GM18861 (cell line): ENCODE results near the gene MYDGF.
"Not testable (repeated sequence)": the region's sequence is repeated elsewhere in the genome, so short reads cannot be mapped to it uniquely, and the experiment has no call there.

Experiments used
- ATAC-seq: cut with Tn5 transposase; IDR thresholded peaks from one replicate; pipeline ENCODE4 v1.9.1; 2021; ENCODE audit not compliant: unreplicated experiment

The MYDGF gene

DNA sequence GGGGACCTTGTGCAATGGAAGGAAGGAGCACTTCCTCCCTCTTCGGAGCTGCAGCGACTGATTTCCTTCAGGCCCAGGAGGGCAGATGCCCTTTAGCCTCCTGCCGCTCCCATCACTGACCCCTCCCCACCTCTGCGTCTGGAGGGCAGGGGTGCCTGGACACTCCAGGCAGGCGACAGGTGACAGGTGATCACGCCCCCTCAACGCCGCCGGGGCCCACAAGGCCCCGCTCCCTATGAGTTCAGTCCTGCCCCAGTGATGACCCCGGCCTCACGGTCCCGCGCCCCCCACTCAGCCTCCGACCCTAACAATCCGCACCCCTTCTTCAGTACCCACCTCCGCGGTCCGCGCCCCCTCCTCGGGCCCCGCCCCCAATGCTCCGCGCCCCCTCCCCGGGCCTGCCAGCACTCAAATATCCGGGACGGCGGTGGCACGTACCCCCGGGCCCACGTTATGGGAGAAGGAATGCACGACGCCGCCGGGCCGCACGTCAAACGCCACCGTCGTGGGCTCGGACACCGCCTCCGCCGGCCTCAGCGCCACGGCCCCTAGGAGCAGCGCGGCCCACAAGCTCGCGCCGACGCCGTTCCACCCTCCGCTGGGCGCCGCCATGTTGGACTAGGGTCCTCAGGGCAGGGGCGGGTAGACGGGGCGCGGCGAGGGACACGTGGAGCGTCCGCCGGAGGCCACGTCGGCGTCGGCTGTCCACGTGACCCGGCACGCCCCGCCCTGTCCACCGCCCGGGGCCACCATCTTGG, at the start of gene MYDGF:
MYDGF (minus strand) TSS at position 620 of the 758 bp plus-strand sequence; CDS start at position 612, 8 bp downstream.
- peak; percentile 65 for ATAC-seq

DNA sequence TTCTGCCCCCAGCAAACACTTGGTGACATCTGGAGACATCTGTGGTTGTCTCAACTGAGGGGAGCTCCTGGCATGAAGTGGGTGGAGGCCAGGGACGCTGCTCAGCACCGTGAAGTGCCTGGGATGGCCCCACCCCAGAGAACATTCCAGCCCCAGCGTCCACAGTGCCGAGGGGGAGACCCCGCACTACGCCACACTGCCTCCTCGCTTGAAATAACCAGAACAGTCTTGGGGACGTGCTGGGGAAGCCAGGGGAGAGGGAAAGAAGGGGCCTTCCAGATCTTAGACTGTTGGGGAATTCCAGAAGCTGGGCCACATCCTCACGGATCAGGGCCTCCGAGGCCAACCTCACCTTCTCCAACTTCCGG, 49.3 kb upstream of the MYDGF start:
- no peak for ATAC-seq

DNA sequence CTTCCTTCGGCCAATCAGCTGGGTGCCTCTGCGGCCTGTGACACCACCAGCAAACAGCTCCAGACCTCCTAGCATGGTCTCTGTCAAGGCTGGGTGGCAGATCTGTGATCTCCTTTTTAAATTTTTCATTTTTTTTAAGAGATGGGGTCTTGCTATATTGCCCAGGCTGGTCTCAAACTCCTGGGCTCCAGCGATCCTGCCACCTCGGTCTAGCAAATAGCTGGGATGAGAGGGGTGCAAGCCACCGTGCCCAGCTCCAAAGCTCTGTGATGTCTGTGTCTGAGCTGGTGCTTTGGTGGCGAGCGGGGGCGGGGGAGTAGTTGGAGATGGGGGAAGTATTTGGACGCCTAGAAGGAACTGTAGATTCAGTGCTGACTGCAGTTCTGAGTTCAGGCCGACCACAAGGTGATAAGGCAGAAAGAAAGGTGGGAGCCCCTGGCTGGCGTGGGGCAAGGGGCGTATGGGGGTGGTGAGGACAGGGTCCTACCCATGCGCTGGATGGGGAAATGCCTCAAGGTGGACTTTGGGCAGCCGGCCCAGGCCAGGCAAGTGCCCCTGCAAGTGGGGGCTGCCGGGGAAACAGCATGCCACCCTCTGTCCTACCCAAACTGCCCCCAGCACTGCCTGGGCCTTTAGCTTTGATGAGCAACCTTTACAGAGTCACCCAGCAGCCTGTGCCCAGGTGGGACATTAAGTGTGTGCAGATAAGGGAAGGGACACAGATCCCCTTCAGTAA, 48.0 kb upstream of the MYDGF start:
- no peak for ATAC-seq

DNA sequence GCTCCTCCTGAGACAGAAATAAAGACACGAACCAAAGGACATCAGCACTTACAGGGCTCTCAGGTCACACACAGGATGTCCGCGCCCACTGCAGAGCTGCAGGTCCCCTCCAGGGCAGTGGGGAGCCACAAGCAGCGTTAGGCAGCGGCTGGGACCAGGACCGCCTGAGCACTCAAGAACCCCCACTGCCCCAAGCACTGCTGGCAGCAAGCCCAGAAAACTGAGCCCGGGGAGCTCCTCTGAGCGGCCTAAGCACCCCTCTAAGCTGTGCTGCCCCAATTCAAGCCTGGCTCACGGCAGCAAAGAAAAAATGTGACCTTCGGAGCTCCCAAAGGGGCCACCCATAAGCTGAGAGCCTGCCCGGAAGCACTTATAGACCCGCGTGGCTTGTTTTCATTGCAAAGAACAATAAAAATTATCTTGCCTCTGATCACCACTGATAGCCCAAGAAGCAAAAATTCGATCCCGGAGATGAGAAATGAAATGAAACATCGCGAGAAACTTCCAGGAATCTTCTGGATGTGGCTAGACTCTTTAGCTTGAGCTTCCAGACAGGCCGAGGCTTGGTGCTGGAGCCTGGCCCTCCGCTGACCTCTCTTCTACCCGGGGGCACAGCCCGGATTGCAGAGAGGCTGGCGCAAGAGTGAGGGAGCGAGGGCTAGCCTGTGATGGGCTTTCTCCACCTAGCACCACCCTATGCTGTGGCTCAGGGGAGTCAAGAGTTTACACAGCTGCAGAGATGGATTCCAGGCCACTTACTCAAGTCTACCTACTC, 47.2 kb upstream of the MYDGF start:
- ATAC-seq: no peak

DNA sequence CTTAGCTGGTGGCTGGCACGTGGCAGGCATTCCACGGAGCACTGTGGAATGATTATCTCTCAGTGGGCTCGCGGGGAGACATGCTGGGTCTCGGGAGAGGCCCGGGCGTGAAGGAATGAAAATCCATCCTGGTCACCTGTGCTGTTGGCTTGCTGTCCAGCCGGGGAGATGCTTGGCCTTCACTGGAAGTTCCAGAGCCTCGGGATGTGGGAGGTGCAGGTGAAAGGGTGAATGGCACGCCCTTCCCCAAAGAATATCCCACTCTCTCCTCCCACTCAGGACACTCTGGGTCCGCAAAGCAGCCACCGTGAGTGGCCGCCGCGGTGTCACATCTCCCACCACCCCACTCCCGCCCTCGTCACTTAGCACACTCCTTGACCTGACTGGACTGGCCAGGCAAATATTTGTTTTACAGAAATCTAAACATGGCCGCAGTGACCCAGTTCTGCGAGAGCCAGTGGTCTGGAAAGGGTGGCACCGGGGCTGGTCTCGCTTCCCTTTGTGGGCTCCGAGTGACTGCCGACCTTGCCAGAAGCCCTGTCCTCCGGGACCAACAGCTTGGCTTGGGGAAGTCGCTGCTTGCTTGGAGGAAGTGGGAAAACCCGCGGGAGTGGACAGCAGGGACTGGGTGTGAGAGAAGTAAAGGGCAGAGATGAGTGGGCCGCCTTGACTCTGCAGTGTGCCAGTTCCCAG, 45.5 kb upstream of the MYDGF start:
- no peak for ATAC-seq

DNA sequence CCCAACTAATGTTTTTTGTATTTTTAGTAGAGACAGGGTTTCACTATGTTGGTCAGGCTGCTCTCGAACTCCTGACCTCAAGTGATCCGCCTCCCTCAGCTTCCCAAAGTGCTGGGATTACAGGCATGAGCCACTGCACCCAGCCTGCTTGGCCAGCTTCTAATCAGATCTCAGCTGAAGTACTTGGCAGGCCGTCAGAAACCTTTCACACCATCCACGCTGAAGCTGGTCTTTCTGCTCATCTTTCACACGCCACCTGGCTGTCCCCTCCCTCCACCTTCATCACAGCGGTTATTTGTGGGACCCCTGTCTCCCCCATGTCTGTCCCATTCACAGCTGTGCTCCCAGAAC, 45.0 kb upstream of the MYDGF start:
- not testable (repeated sequence) for ATAC-seq

DNA sequence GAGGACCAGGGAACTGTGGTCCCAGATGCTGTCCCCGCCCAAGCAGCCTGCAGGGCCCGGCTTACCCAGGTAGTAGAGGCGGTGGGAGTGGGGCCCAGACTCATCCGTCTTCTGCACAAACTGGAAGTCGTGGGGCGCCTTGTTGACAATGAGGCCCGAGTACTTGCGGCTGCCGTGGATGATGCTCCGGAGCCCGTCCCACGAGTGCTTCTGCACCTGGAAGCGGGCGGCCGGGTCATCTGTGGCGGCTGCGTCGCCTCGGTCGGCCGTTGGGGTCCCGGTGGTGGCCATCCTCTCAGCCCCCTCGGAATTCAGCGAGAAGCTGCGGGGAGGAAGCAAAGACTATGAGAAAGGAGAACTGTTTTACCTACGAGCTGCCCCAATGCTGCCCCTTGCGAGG, 43.9 kb upstream of the MYDGF start:
- no peak for ATAC-seq

DNA sequence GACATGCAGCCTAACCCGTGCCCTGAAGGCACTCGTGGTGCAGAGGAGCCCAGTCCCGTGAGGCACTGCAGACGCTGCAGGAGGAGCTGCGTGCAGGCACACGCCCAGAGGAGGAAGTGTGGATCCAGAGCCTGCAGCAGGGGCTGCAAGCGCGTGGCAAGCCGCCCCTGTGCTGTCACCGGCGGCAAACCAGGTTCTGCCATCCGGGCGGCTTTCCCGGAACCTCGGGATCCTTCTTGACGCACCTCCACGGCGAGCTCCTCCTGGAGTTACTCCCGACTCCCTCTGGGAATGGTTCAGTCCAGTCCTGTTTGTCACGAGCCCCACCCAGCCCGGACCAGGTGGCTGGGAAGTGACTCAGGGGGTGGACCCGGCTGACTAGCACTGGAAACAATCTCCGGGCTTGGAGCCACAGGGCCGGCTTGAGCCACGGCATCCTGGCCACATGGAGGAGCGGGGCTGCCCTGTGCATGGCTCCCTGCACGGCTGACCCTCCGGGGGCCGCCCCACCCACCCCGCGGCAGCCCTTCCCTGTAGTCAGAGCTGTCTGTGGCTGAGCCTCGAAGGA, 43.3 kb upstream of the MYDGF start:
- no peak for ATAC-seq

DNA sequence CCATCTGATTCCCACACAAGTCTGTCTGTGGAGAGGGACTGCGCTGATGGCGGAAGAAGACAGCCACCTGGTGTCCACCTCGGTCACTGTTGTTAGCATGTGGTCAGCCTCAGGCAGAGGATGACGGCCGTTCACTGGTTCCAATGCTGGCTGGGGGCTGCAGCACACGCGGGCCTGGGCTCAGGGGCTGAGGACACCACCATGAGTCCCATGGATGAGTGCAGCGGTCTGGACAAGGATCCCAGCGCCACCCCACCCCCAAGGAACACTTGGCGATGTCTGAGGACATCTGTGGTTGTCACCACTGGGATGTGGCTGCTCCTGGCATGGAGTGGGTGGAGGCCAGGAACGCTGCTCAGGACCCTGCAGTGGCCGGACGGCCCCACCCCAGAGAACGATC, 42.6 kb upstream of the MYDGF start:
- no peak for ATAC-seq

DNA sequence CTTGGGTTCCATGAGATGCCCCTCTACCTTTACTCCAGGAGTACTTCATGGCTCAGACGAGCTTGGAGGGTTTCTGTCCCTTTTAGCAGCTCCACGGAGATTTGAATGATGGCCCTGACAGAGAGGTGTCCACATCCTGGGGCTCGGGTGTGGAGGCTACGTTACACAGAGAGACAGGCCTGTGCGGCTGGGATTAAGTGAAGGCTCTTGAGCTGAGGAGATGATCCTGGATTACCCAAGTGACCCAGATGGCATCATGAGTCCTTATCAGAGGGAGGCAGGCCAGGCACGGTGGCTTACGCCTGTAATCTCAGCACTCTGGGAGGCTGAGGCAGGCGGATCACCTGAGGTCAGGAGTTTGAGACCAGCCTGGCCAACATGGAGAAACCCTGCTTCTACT, 41.1 kb upstream of the MYDGF start:
- no peak for ATAC-seq

DNA sequence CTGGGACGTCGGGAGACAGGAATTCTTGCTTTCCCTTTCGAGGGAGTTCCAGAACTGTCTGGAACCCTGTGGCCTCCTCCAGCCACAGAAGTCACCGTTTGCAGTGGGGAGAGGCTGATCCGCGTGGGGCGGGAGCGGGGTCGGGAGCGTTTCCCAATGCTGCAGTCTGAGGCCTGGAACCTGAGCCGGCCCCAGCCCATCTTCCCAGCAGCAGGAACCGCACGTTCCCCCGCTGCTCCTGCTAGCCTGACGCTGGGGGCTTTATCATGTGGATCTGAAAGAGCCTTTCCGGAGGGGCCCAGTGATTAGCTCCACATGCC, 40.1 kb upstream of the MYDGF start:
- no peak for ATAC-seq

DNA sequence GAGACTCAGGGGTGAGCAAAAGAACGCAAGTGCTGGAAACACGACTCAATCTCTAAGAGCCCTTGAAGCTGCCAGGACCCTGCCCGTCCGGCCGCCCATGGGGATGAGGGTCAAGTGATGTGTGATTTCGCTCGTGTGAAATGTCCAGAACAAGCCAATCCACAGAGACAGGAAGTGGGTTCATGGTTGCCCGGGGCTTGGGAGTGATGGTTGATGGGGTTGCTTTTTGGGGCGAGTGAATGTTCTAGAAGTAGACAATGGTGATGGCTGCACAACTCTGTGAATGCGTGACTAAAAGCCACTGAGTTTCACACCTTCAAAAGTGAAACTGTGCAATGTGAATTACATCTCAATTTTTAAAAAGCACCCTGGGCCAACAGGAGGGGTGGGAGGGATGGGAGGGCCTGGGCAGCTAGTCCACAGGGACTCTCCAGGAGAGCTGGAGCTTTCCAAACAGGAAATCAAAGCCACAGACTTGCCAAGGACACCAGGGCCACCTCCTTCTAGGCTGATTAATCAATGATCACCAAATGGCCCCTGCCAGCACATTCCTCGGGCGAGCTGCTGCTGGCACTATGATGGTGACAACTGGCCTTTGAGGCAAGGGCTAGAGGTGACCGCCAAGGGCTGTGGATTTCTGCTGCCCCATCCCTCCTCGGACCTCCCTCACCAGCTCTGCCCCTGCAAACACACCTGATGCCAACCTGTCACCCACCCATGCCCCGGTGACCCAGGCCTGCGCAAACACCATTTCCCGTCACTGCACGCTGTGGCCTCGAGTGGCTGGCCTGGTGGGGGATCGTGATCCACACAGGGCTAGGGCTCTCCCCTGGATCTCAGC, 39.5 kb upstream of the MYDGF start:
- ATAC-seq: no peak

DNA sequence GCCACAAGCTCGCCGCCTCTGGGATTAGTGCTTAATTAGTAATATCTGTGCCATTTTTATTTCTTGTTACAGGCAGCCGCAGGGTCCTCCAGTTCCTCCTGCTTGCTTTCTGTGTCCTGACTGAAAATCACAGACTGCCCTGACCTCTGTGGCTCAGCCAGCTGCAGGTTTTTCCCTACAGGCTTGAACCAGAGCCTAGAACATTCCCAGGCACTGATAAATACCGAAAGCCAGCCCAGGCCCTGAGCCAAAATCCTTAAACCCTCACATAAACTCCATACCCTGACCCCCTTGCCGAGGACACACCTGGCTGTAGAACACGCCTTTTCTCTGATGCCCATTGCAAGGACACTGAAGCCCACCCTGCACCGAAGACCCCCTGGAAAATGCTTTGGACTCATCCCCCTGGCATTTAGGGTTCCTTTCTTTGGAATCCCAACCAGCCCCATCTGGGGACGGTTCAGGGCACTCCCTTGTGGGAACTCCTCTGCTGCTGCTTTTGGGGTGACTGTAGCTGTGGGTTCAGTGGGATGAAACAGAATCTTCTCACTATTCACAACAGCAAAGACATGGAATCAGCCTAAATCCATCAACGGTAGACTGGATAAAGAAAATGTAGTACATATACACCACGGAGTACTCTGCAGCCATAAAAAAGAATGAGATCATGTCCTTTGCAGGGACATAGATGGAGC, 38.0 kb upstream of the MYDGF start:
- no peak for ATAC-seq

DNA sequence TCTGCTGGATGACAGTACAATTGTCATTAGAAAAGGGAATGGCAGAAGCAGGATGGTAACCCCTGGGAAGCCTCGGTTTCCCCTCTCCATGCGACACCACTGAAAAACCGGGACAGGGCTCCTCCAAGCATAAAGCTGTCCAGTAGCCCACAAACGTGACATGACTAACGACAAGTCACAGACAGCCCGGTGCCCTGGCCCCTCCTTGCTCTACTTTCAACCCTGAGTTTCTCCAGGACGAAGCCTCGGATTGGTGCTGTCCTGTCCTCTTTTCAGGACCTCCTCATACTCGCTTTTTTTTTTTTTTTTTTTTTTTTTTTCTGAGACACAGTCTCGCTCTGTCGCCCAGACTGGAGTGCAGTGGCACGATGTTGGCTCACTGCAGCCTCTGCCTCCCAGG, 37.2 kb upstream of the MYDGF start:
- no peak for ATAC-seq

DNA sequence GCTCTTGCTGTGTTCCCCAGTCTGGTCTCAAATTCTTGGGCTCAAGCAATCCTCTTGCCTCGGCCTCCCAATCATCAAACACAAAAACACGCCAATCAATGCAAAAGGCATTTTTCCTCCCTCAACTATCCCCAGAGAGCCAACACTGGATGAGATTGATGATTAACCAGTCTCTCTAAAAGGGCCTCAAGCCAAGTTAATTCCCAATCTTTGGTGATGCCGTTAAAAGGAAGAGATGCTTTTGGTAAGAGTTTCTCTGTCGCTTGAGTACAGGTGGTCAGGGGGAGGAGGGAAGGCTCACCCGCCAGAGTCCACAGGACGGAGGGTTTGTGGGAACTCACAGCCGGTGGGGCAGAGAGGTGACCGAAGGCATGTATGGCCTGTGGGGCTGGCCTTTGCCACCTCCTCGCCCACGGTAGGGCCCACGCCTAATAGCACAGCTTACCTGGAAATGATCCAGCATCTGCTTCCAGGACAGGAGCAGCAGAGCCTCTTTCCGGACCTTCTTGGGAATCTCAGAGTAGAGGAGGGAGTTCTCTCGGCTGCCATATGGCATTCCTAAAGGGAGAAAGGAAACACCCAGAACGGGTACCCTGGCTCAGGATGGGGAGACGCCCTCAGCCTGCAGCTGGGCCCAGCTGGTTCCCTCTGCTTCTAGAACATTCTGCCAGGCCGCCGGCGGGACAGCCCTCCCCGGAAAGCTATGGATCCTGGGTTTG, 35.4 kb upstream of the MYDGF start:
- ATAC-seq: no peak

DNA sequence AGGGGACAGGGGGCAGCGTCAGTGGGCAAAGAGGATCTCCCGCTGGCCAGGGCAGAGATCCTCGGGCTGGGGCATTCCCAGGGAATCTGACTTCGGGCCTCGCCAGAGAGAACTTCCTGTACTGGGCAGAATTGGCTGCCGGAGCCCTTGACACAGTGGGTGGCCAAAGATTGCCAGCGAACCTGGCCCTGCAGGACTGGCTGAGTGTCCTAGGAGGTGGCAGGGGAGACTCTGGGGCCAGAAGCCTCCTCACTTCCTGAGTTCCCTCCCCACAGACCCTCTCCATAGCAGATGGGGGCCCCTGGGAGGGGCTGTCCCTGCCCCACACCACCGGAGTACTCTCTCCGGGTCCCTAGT, 34.2 kb upstream of the MYDGF start:
- ATAC-seq: no peak

DNA sequence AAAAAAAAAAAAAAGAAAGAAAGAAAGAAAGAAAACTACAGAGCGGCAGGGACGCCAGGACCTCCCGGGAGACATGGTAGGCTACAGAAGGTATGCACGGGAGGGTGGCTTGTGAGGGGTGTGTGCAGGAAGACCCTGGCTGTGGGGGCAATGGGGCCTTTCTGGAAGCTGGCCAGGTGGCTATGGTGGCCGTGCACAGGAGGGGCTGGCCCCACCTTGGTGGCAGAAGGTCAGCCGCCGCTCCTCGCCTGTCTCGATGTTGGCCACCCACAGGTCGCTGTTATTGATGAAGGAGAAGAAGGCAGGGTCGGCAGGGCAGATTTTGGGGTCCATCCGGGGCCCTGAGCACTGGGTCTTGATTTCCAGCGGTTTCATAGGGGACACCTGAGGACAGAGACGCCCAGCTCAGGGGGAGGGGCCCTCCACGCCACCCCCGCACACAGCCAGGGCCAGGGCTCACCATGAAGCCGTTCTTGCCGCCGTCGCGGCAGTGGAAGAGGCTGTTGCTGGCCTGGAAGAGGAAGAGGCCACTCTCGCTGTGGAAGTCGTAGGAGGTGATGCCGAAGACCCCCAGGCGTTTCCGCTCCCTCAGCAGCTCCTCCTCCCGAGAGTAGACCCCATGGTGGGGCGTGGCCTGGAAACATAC, 33.7 kb upstream of the MYDGF start:
- no peak for ATAC-seq

DNA sequence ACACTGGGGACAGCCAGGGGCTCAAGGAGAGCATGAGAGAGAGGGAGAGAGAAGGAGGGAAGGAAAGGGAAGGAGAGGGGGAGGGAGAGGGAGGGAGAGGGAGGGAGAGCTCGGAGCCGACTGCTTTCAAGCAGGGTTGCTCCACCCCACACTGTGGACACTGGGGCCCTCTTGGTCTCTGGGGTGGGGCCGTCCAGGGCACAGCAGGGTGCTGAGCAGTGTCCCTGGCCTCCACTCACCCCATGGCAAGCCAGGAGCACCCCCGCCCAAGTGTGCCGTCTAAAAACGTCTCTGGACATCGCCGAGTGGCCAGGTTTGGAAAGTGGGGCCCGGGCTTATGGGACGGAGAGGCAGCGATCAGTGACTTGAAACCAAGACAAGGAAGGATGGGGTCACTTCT, 32.6 kb upstream of the MYDGF start:
- ATAC-seq: no peak

DNA sequence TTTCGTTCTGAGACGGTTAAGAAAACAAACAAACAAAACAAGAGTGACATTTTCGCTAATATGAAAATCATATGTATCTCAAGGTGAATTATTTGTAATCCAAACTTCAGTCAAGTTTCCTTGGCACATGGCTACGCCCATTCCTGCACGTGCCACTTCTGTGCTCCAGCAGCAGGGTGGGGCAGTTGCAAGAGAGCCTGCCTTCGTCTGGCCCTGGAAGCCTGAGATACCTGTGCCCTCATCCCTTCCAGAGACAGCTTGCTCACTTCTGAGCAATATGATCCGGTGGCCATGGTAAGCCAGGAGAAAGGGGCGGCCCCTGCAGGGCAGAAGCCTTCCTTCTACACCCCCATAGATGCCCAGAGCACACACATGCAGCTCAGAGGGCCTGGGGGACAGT, 31.4 kb upstream of the MYDGF start:
- no peak for ATAC-seq
